Thymus (tissue), 11 donors: ENCODE results near the gene MYOZ1. TPM values are rescaled to one million over a fixed set of nuclear protein-coding genes. Genes with fewer than 3 reads are reported as not detected.
"Not testable (repeated sequence)": the region's sequence is repeated elsewhere in the genome, so short reads cannot be mapped to it uniquely, and the experiment has no call there.

Source experiments
- DNase-seq, 9 donors: peaks; one replicate each; pipeline ENCODE4 v3.0.0-alpha.2; 2013; ENCODE audit warnings: low spot score in 9 of 9, low read depth in 6 of 9, missing footprints in 1 of 9
- H3K27ac ChIP-seq, 2 donors: one replicate each; pipeline ENCODE4 v1.5.1; 2013; ENCODE audit warnings: control low read depth in 1 of 2, low read depth in 1 of 2, low read length in 1 of 2, mild to moderate bottlenecking in 1 of 2, moderate library complexity in 1 of 2
- H3K27me3 ChIP-seq, 2 donors: one replicate each; pipeline ENCODE4 v1.5.1; 2013; ENCODE audit warnings: low read length in 1 of 2; ENCODE audit not compliant: control insufficient read depth in 2 of 2, insufficient read depth in 1 of 2
- H3K36me3 ChIP-seq, 2 donors: one replicate each; pipeline ENCODE4 v1.5.1; 2013; ENCODE audit warnings: low read length in 1 of 2, mild to moderate bottlenecking in 1 of 2, moderate library complexity in 1 of 2; ENCODE audit not compliant: control insufficient read depth in 2 of 2, insufficient read depth in 2 of 2
- H3K4me1 ChIP-seq, 2 donors: one replicate each; pipeline ENCODE4 v1.5.1; 2013; ENCODE audit warnings: low read length in 2 of 2; ENCODE audit not compliant: control insufficient read depth in 2 of 2, insufficient read depth in 2 of 2
- H3K4me3 ChIP-seq, 2 donors: one replicate each; pipeline ENCODE4 v1.5.1; 2013; ENCODE audit warnings: low read length in 2 of 2, control low read depth in 1 of 2, mild to moderate bottlenecking in 1 of 2
- H3K9me3 ChIP-seq, 2 donors: one replicate each; pipeline ENCODE4 v1.5.1; 2013; ENCODE audit warnings: low read length in 1 of 2, mild to moderate bottlenecking in 1 of 2; ENCODE audit not compliant: control insufficient read depth in 2 of 2, insufficient read depth in 1 of 2
- WGBS: extraction: QIAGEN DNeasy Blood & Tissue Kit; methylation state at CpG from one replicate; pipeline ENCODE4 v1.1.7; 2013; 5-methylcytosine and 5-hydroxymethylcytosine counted together
- polyA plus RNA-seq: library from polyadenylated mRNA; stranded (reverse); fragments of 200-250 nt; gene quantifications from one replicate; pipeline ENCODE4 v1.2.3, GENCODE V29; 2013
- total RNA-seq: library from RNA; stranded (reverse); fragments of 120-200 nt; gene quantifications from one replicate; pipeline ENCODE4 v1.2.4, GENCODE V29; 2013
- donor health status: healthy.

The MYOZ1 gene
- total and polyA plus RNA-seq, 2 donors, result 0.61 to 0.91 TPM

DNA sequence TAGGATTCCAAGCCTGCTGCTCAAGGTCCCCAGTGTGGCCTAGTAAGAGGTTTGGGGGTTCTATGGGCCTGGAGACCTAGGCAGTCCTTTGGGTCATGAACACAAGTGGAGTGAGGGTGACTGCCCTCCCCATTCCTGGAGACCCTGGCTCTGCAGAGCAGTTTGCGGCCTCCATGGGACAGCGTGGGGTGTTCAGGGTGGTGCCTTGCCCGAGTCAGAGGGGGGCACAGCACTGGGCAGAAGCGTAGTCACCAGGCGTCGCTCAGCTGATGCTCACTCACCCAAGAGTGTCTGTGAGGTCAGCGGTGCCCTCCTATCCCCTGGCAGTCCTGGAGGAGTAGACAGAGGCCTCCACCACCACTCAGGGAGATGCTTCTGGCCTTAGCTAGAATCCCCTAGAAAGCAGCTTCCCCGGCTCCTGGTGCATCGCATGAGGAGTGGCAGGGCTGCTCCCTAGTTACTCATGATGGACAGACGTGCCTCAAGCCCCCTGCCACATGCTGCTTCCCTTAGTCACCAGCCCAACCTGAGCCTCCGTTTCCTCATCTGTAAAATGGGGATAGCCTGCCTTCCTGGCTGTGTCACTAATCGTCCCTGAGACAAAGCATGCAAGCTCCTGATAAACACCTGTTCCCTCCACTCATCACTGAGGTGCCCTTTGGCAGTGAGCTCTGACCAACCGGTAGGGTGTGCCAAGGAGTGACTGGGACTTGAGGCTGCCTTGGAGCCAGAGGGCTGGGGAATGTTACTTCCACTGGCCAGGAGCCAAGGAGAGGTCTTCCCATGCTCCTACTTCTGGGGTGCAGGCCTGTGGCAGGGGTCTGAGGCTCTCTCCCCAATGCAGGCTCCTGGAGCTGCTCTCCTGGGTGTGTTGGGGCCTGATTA is 23.1 kb upstream of the MYOZ1 start:
- H3K36me3 ChIP-seq, DNase-seq, H3K9me3 ChIP-seq, H3K4me3 ChIP-seq, H3K27me3 ChIP-seq, H3K4me1 ChIP-seq, H3K27ac ChIP-seq: not testable (repeated sequence)
- WGBS, result 92% methylated on average over 13 of the region's 13 CpGs

GRCh38 chr10:73663621-73664020 is 22.3 kb upstream of the MYOZ1 start:
- not testable (repeated sequence) for H3K27ac ChIP-seq

GRCh38 chr10:73662705-73663104 is 21.4 kb upstream of the MYOZ1 start:
- DNase-seq, H3K4me3 ChIP-seq, H3K36me3 ChIP-seq, H3K27me3 ChIP-seq, H3K9me3 ChIP-seq, H3K4me1 ChIP-seq: not testable (repeated sequence)
- peak overlapping the region in 1 of 2 donors; percentile 60 for H3K27ac ChIP-seq
- 96% methylated on average over 7 of the region's 7 CpGs for WGBS

More at GRCh38 chr10:73663621-73664020, 22.3 kb upstream of the MYOZ1 start:
- not testable (repeated sequence) for H3K27me3 ChIP-seq, H3K36me3 ChIP-seq, H3K4me3 ChIP-seq, DNase-seq, H3K9me3 ChIP-seq, H3K4me1 ChIP-seq
- 94% methylated on average over 10 of the region's 10 CpGs for WGBS

- Histone ChIP-seq H3K27me3 (no peaks in the 10 kb centered on the region), H3K27ac (no peak within 1 kb of the TSS), H3K36me3 (no peaks in the 10 kb centered on the region), H3K4me1 (peaks cover 2 to 17% of the 10 kb centered on the region in 2 donors), H3K4me3 (no peak within 1 kb of the TSS), H3K9me3 (no peaks in the 10 kb centered on the region)
- 85% methylated on average over 5 of the region's 5 CpGs for WGBS
- no peak for DNase-seq
Measured at GRCh38 chr10:73655990-73656298, 14.7 kb upstream of the MYOZ1 start, which contains the start of gene SYNPO2L. Gene SYNPO2L, minus strand, starts transcription at chr10:73656029. Its CDS starts 107 bp downstream, at chr10:73655922.

DNA sequence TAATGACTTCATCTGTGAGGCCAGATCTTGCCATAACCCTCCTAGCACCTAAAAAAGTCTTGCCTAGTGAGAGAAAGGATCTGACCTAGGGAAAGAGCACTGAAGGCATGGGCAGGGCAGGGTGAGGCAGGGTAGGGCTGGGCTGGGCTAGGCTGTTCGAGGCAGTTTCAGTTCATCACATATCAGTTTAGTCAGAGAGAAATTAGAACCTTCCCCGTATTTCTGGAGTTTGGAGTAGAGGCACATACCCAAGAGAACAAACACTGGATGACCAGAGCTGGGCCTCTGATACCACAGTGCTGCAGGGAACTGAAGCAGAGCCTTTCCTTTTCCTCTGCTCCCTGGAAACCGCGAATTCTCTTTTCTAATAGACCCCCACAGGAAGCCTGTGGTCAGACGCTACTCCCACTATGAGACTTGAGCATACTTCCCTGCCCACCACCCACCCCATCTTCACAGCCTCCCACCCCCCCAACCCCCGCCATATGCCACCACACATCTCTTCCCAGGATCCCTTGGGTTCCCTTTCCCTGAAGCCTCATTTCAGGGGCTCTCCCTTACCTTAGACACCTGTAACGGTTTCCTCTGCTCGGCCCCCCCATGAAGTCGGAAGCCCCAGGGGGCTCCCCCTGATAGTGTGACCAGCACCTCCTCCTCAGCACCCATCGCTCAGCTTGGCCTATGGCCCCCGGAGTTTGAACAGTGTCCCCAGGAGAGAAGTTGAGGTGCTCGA is 14.1 kb upstream of the MYOZ1 start:
- Histone ChIP-seq H3K4me1 (peaks cover 5 to 21% of the 10 kb centered on the region in 2 donors), H3K27ac (no peak overlapping the region), H3K36me3 (no peaks in the 10 kb centered on the region), H3K4me3 (no peak overlapping the region), H3K9me3 (no peaks in the 10 kb centered on the region), H3K27me3 (no peaks in the 10 kb centered on the region)
- DNase-seq, result no peak
- 38% methylated on average over 12 of the region's 12 CpGs for WGBS

- DNase-seq, result peak in 1 of 9 donors; percentile 39
- H3K4me3 ChIP-seq, result no peak overlapping the region
- 80% methylated on average over 3 of the region's 3 CpGs for WGBS
- H3K9me3 ChIP-seq, result no peaks in the 10 kb centered on the region
- H3K27me3 ChIP-seq, result no peaks in the 10 kb centered on the region
- no peak overlapping the region for H3K27ac ChIP-seq
- H3K36me3 ChIP-seq, result no peaks in the 10 kb centered on the region
- H3K4me1 ChIP-seq, result peaks cover 5 to 21% of the 10 kb centered on the region in 2 donors
Measured at GRCh38 chr10:73653701-73654100, 12.4 kb upstream of the MYOZ1 start.

- WGBS, result 97% methylated on average over 11 of the region's 11 CpGs
- H3K4me3 ChIP-seq, result no peak overlapping the region
- H3K4me1 ChIP-seq, result peaks cover 8 to 25% of the 10 kb centered on the region in 2 donors
- H3K27me3 ChIP-seq, result no peaks in the 10 kb centered on the region
- DNase-seq, result no peak
- H3K36me3 ChIP-seq, result no peaks in the 10 kb centered on the region
- no peak overlapping the region for H3K27ac ChIP-seq
- no peaks in the 10 kb centered on the region for H3K9me3 ChIP-seq
Measured at GRCh38 chr10:73653195-73653594, 11.9 kb upstream of the MYOZ1 start.

DNA sequence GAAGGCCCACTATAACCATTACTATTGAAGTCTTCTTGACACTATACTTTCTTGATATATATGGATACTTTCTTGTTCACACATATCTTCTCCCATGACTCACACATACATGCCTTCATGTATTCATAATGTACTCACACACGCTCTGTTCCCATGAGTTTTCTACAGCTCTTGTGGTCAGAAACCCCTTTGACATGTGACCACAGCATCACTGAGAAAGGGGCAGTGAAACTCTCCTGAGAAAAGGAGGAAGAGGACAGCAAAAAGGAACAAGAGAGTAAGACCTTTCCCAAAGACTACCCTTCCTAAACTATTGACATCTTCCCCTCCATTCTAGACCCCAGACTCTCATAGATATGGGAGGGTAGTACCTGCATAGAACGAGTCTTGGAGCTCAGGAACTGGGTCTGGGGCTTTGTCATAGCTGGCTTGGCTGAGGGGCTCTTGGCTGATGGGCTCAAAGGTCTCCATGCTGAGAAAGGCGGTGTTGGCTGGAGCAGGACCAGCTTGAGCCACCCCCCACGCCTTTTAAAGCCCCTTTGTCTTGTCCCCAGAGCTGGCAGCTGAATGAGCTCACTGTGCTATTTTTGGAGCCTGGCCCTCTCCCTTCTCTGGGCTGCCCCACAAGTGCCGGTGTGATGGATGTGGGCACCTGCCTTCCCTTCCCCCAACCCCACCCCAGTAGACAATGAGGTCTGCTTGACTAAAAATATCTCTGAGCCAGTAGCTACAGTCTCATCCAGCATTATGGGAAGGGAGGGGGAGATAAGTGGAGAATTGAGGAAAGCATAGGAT is 9.5 kb upstream of the MYOZ1 start:
- Histone ChIP-seq H3K4me3 (no peak overlapping the region), H3K4me1 (peaks cover 14 to 33% of the 10 kb centered on the region in 2 donors), H3K9me3 (no peaks in the 10 kb centered on the region), H3K36me3 (no peaks in the 10 kb centered on the region), H3K27ac (no peak overlapping the region), H3K27me3 (peaks cover 0 to 9% of the 10 kb centered on the region in 2 donors)
- no peak for DNase-seq
- 65% methylated on average over 5 of the region's 5 CpGs for WGBS
